NT2/D1 (cell line): ENCODE results near the gene PHAF1.

Experiments
- SUZ12 ChIP-seq: IDR thresholded peaks from 2 replicates; pipeline ENCODE4 v1.6.1; 2011; ENCODE audit not compliant: insufficient read length, insufficient read depth; ENCODE audit errors: extremely low read depth
- YY1 ChIP-seq: IDR thresholded peaks from 2 replicates; pipeline ENCODE4 v1.6.1; 2011; ENCODE audit not compliant: insufficient read length, insufficient read depth
- ZNF274 ChIP-seq: IDR thresholded peaks from 2 replicates; pipeline ENCODE4 v1.6.1; 2011; ENCODE audit warnings: mild to moderate bottlenecking, low read depth, low read length

DNA sequence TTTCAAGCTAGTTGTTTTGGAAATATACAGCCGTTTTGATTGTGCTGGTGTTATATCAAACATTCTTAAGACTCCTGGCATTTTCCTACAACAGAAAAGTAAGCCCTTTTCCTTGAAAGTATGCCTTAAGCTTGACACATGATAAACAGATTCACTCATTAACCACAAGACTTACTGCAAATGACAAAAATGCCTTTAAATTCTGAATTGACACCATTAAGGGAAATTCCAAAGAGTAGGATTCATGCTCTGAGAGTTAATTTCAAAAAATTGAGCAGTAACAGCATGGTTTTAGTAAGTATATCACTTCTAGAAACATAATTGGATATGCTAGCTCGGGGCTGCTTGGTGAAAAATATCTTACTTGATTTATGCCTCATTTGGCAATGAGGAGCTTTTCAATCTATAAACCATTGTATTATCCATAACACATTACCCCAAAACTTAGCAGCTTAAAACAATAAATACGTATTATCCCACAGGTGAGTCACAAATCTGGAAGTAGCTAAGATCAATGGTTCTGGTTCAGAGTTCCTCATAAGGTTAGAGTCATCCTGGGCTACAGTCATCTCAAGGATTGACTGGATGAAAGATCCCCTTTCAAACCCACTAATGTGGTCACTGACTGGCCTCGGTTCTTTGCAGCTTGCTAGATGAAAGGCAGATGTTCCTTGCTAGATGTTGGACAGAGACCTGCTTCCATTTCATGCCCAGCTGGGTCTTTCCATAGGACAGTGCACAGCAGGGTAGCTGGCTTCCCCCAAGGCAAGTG is 8.2 kb upstream of the PHAF1 start:
- TF ChIP-seq ZNF274 (no peak), YY1 (no peak), SUZ12 (no peak)
